GM18870 (cell line): ENCODE results near the gene HOXB6.

Experiments
- ATAC-seq: cut with Tn5 transposase; IDR thresholded peaks from one replicate; pipeline ENCODE4 v1.9.1; 2021; ENCODE audit warnings: moderate library complexity; ENCODE audit not compliant: unreplicated experiment

Gene HOXB6

DNA sequence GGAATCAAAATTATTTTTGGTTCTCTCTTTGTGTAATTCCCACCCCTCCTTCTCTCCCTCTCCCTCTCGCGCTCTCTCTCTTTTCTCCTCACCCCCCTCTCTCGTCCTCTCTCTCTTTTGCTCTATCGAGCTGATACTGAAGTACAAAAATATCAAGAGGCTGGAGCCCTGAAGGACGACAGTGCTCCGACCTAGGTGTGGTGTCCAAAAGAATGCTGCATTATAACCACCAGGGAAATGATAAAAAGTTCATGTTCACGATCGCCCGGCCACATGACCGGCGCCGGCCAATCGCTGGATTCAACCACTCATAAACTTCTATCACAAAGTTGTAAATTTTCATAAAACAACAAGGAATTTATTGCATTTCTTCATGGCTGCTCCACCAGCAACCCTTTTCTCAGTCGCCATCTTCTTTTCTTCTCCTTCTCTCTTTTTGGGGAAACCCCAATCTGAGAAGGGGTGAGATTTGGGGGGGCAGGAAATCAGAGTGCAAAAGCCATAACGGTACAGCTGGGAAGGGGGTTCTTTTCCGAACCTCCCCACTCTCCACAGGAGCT is at the start of gene HOXB6:
HOXB6 (minus strand) TSS at position 217 of the 560 bp plus-strand sequence. CDS start 6,836 bp downstream, outside the sequence.
- ATAC-seq, result no peak

DNA sequence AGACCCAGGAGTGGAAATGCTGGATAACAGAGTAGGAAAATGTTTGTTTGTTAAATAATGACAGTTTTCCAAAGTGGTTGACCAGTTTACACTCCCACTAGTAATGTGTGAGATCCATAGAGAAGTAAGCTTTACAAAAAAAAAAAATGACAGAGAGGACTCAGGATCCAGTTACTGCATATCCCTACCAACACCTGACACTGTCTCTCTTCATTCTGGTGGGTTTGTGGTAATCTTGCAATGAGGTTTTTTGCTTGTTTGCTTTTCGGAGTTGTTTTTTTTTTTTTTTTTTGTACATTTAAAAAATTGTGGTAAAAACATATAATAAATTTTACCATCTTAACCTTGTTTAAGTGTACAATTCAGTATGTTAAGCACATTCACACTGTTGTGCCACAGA is 45.0 kb upstream of the HOXB6 start:
- ATAC-seq, result no peak

DNA sequence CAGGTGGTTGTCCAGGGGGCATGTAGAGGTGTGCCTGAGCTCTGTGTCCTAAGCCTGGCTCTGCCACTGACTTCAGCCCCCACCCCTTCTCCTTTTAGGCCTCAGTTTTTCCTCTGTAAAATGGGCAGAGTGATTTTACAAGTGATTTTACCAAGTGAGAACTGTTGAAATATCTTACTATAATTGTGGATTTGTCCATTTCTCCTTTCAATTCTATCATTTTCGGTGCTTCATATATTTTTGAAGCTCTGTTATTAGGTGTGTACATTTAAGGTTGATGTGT is 43.1 kb upstream of the HOXB6 start:
- no peak for ATAC-seq

DNA sequence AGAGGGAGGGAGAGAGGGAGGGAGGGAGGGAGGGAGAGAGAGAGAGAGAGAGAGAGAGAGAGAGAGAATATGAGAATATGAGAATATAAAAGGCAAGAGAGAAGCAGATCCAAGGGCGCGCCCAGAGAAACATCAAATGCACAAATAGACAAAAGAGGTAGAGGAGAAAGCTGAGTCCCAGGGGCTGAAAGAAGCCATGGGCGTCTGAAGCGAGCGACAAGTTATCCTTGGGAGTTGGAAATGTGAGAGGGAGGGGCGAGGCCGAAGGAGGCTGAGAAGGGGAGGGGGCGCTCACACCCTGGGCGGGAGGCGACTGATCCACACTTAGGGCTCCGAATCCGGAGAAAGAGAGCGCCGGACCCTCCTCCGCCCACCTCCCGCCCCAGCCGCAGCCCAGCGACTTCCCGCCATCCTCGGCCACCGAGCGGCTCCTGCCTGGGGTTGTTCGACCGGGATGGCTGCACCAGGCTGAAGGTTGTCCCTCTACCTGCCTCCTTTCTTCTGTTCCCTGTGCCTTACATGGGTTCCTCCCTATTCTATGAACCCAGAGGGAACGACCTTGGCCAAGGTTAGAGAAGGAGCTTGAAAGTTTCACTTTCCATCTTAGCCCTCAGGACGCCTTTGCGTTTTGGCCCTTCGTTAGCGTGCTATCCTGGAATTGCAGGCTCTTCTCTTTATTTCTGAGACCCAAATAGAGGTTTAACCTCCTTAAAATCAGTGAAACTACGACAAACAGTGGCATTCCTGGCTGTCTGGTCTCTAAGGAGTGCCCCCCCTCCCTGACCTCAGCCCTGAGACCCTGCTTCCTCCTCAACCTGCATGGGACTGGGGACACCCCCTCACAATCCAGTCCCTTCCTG is 42.5 kb upstream of the HOXB6 start:
- ATAC-seq, result no peak

DNA sequence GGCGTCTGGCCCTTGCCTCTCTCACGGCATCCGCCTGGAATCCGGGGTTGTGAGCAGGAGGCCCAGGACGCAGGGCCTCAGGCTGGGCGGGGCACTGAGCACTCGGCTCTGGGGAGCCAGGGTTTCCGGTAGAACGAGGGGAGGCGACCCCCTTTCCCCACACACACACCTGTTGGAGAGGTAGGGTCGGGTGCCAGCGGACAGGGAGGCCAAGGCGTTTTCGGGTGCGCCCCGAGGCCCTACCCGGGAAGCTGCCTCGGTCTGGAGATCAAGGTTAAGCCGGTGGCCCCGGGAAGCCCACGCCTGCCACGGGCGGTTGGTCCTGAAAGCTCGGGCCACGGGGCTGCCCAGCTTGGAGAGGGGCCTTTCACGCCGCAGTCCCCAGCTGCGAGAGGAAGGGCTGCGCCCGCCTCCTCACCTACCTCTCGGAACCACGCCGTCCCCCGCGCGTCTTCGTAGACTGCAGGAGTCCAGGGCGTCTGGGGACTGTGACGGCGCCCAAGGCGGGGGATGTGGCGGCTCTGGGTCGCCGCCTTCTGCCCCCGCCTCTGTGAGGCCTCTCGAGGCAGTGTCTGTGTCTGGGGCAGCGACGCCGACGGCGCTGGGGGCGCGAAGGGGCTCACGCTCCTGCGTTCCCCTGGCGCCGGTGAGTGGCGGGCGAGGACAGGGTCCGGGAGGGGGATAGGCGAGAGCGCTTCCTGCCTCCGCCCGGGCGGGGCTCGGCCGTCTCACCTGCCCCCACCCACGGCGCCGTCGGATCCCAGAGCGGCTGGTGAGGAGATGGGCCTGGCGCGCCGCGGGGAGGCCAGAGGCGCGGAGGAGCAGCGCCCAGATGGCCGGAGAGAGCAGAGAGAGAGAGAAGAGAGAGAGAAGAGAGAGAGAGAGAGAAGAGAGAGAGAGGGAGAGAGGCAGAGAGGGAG is 41.7 kb upstream of the HOXB6 start:
- no peak for ATAC-seq

DNA sequence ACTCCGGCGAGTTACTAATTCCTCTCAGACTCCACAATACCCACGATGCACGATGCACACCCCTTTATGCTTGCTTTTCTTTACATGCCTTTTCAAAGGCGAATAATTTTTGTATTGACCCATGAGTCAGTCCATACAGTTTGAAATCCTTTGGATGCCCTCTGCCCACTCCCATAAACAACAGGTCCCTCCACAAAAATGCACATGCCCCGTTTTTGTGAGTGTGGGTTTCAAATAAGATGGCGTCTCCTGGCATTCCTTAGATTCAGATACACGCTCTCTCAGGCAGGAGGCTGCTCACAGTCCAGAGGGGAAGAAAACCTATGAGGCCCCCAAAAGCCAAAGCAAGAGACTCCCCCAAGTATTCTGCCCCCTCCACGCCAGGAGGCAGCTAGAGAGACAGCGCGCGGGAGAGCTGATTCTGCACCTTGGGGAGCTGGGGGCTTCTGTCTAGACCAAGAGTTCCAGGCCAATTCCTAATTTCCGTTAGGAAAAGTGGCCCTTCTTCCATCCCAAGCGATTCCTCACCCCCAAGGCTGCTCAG is 40.9 kb upstream of the HOXB6 start:
- ATAC-seq, result no peak

DNA sequence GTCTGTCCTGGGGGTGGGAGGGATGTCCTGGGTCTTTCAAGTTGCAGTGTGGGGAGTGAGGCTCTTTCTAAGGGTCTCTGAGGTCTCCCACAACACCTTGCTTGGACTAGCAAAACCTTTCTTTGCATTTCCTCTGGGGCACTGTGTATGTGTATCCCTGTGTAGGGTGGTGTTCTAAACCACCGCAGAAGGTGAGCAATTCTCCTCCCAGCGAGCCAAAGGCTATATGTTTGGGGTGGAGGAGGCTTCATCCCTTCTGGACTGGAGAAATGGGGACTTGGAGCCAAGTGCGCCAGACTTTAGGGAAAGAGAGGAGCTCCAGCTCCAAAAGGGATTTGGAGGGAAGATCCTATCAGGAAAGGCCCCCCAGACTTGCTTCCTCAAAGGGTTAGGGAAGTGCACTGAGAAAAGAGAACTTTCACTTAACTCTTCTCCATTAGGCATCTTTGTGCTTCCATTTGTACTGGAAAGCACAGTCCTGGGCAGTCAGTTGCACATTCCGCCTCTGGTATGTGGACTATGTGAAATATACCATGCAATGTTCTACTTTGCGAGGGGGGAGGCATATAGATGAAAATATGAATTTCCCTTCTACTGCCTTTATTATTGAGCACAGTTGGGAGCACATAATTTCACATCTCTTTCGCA is 40.2 kb upstream of the HOXB6 start:
- no peak for ATAC-seq

DNA sequence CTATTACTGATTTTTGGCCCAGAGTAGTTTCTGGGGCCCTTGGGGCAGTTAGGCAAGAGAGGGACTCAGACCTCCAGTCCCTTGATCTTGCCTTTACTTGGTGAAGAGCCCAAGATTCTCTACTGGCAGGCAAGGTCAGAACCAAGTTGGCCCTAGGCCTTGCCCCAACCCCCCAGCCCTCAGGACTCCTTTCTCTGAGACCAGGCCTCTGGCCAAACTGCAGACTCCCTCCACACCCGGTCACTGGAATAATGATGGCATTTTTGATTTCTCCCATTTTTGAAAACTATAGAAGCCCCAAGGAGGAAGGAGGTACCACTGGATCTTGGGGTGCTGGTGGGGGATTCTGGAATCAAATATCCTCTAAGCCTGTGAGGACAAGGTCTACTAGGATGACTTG is 39.4 kb upstream of the HOXB6 start:
- no peak for ATAC-seq

DNA sequence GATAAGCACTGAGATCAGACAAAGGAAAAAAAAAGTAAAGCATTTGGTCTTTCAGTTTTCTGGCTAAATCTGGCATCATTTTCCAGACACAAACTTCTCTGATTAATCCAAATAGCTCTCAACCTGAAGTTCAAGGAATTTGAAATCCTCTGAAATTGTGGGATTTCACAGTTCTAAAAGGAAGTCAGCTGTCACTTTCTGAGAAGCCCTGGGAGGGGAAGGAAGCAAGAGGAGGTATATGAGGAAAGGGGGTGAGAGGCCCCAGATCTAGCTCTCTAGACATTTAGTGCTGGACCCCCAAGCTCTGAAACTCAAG is 38.9 kb upstream of the HOXB6 start:
- no peak for ATAC-seq

DNA sequence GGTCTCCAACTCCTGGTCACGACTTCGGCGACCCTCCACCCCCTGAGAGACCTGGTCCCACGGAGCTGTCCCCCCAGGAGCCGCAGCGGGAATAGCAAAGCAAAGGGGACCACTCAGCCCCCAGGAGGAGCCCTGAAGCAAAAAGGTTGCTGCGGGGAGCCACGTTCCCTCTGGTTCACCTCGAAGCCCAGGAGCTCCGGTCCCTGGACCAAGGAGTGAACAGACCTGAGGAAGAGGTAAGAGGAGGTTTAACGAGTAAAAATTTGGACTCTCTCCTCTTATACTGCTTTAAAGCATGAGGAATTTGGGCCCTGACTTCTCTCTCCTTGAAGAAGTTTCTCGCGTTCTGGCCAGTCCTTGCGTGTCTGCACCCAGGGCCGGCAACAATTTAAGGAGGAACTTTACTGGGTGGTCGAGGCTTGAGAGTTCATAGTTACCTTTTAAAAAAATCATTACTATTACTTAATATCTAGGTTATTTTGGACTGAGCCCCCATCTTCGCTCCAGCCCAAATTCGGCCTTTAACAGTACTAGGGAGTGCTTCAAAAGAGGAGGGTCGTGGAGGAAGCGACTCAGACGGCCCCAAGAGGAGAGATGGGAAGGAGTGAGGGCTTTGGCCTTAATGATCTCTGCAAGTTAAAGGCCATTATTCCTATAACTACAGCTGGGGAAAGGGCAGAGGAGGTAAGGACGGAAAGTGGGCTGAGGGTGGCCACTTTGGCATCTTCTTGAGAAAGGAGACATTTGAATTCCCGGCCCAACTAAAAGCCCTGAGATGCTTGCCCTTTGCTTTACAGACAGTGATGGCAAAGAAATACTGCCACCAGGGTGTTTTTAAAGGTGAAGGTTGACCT is 38.3 kb upstream of the HOXB6 start:
- no peak for ATAC-seq

DNA sequence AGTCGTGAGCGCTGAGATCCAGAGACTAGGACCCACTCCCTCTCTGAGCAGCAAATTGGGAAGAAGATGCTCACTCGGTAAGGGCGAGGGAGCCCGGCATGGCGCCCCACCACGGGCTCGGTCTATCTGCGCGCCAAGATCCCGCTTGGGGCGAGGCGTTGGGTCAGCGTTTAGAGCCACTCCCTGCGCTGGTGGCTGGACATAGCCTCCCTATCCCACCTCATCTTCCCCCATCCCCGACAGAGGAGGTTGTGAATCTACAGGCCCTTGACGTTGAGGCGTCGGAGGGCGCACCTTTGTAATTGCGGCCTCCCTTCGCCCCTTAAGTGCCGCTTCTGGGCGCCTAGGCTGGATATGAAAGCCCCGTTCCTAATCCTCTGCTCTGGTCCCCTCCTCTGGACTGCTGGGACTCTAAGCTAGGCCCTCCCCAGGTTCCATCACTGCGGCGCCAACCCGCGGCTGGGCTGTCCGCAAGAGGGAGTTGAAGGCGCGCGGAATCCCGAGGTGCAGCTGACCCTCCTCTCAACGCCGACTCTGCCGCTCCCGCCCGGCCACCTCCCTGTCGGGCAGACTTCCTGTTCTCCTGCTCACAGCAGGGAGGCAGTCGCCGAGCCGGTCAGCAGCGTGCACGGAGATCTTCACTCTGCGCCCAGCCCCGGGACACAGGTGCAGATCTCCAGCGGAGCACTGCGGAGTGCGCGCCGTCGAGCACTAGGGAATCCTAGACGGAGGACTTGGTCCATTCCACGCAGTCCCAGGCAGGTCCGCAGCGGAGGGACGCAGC is 37.5 kb upstream of the HOXB6 start:
- no peak for ATAC-seq

DNA sequence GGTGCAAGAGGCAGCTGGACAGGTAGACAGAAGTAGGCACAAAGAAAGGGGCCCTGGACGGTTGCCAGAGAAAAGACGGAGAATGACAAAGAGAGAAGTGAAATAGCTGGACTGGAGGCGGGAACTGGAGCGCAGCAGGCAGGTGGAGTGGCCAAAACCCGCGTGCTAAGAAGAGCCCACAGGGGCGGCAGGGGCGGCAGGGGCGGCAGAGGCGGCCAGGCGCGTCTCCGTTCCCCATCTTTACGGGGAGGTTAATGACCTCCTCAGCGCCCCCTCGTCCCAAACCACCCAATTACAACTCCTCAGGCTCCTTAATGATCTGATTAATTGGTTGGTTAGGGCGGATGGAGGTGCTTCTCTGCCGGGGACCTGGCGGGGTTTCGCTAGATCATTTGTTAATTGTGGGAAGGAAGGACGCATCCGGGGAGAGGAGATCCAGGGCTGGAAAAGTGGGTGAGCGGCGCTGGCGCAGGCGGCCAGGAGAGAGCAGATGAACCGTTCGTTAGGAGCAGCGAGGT is 36.8 kb upstream of the HOXB6 start:
- ATAC-seq, result no peak

DNA sequence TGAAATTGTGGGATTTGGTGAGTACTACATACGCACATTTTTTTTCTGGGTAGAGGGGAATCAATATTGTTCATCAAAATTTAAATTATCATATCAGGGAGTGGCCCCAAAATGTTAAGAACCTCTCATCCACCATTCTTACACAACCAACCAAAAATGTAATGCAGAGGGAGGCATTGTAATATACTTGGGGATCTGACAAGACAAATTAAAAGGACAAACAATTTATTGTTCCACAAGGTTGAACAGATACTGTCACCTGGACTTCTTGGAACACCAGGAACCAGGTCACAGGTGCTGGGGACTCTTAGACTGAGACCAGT is 36.0 kb upstream of the HOXB6 start:
- no peak for ATAC-seq

DNA sequence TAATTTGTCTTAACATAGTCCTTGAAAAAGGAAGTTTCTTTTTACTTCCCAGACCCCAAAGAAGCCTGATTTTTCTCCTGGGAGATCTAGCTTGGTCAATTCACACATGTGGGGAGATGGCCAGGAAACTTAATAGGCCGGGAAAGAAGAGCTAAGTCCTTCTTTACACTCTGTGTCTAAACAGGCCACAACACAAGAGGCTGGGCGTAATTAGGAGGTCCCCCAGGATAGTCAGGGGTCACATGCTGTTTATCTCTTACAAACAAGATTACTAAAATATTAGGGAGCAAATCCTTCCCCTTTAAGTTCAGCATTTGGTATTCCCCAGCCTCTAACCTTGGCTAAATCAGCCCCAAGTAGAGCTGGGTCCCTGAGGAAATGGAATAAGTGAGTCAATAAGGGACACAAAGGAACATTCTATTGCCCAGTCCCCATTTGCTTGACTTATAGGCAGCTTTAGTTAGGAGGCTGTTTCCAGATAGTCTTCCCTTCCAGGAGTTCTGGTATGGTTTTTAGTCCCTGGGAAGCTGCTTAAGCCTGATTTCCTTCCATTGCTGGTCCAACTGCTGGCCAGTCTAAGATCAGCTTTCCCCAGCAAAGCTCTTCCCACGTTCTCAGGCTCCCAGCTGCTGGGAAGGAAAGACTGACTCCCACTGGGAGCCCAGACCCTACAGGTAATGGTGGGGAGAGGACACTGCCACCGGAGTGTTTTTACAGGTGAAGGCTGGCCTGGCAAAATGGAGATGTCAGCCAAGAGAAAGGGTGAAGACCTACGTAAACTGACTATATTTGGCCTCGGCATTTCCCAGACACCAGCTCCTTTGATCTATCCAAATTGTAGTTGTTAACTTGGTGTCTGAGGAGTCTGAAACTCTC is 35.4 kb upstream of the HOXB6 start:
- no peak for ATAC-seq

DNA sequence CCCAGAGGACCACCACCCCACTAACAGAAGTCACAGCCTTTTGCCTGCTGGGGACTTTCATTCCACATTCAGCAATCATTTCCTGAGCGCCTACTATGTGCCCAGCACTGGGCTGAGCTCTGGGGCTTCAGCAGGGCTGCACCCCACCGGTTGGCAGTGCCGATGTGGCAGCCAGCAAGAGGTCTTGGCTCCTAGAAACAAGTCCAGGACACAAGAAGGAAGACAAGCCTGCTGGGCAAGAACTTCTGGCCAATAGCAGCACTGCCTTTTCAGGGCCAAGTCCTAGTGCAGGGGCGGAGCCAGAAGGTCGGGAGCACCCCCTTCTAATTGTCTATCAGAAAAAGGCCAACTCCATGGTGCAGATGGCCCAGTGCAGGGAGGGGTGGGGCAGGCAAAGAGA is 34.4 kb upstream of the HOXB6 start:
- no peak for ATAC-seq

DNA sequence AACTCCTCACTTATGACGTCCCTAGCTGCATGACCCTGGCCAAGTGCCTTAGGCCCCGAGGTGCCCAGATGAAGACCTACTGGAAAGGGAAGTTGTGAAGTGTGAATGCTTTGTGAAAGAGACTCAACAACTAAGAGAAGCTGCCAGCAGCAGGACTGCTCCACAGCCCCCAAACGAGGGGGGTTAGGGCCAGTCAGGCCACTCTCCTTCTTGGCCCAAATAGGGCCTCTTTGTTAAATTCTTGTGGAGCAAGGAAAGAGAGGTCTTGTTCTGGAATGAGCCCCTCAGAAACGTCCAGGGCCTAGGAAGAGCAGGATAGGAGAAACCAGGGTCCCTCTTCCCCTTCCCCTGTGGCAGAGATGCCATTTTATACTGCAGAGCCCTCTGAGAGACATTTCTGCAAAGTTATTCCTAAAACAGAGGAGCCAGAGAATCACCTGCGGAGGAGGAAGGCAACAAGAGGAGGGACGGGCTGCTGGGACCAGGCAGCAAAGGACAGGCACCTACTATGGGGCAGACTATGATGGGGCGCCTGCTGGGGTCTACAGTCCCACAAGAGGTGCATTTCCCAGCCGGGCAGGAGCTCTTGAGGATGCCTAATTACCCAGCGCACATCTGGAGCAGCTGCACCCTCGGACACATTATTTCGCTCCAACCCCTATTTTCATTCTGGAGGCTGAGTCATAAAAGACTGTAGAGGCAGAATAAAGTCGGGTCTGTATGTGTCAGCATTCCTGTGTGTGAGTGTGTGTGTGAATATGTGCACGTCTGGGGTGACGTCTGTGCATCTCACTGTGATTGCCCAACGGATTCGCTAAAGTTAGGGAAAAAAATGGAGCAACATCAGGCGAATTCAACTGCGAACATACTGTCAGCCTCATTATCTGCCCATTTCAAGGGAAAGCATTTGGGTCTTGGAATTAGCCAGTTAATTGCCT is 32.8 kb upstream of the HOXB6 start:
- ATAC-seq, result no peak
